Measurements from ENCODE around the gene ACADSB.

GRCh38 chr10:123045961-123046731 is 37.3 kb downstream of the ACADSB start:
- TF ChIP-seq CTCF (IDR thresholded peaks at IDR 0.05; ENCODE audit: low read length) = no peak
- TF ChIP-seq EZH2 (optimal IDR thresholded peaks at IDR 0.05; ENCODE audit: low read depth, low read length) = no peak
